OCI-LY7 (cell line): ENCODE measurements around the gene SETBP1.

Experiments
- CTCF ChIP-seq: fragments of 200-600 bp; sonication (generic); conservative IDR thresholded peaks from 2 replicates; pipeline ENCODE4 v1.5.1; 2014; ENCODE audit warnings: mild to moderate bottlenecking, antibody characterized with exemption, low read length, moderate library complexity, mixed read lengths
- EZH2phosphoT487 ChIP-seq: fragments of 200-600 bp; sonication (generic); IDR thresholded peaks from 2 replicates; pipeline ENCODE4 v1.6.1; 2018; ENCODE audit warnings: low read depth, borderline replicate concordance, mild to moderate bottlenecking, mixed run types, antibody characterized with exemption, low read length, moderate library complexity, mixed read lengths

- TF ChIP-seq CTCF (no peak), EZH2phosphoT487 (no peak)
Observed at GRCh38 chr18:44856157-44856556, 175.5 kb downstream of the SETBP1 start.
